M059J (cell line): ENCODE measurements around the gene ATP11A. TPM values are rescaled to one million over a fixed set of nuclear protein-coding genes. Genes with fewer than 3 reads are reported as not detected.

Experiments
- DNase-seq: peaks from one replicate; pipeline ENCODE4 v3.0.0-alpha.2; 2012; ENCODE audit warnings: low read depth
- total RNA-seq: library from RNA; depleted of rRNA; stranded (reverse); fragments of >200 nt; shearing (Covaris generic); gene quantifications from 2 replicates; pipeline ENCODE4 v1.2.3, GENCODE V29; 2014; rRNA removed

The ATP11A gene
- 3.6 and 6.0 TPM in 2 replicates for total RNA-seq

- DNase-seq = peak; percentile 83
Observed at GRCh38 chr13:112689303-112690245, at the start of gene ATP11A. ATP11A (plus strand) TSS chr13:112690038; CDS start chr13:112690417, 379 bp downstream.

GRCh38 chr13:112641456-112642089 lies 48.3 kb upstream of the ATP11A start:
- DNase-seq = no peak

GRCh38 chr13:112642090-112642460 lies 47.8 kb upstream of the ATP11A start:
- no peak for DNase-seq

- no peak for DNase-seq
Observed at GRCh38 chr13:112643759-112644459, 45.9 kb upstream of the ATP11A start.

GRCh38 chr13:112645327-112645914 lies 44.4 kb upstream of the ATP11A start:
- no peak for DNase-seq

- DNase-seq = no peak
Observed at GRCh38 chr13:112647256-112647655, 42.6 kb upstream of the ATP11A start.

- no peak for DNase-seq
Observed at GRCh38 chr13:112648101-112648500, 41.7 kb upstream of the ATP11A start.

- DNase-seq = no peak
Observed at GRCh38 chr13:112648966-112649690, 40.7 kb upstream of the ATP11A start.

- no peak for DNase-seq
Observed at GRCh38 chr13:112651311-112651710, 38.5 kb upstream of the ATP11A start.

GRCh38 chr13:112651750-112652511 lies 37.9 kb upstream of the ATP11A start:
- no peak for DNase-seq

GRCh38 chr13:112652512-112653070 lies 37.2 kb upstream of the ATP11A start:
- peak; percentile 52 for DNase-seq

- DNase-seq = no peak
Observed at GRCh38 chr13:112653071-112653470, 36.8 kb upstream of the ATP11A start.

- no peak for DNase-seq
Observed at GRCh38 chr13:112655913-112656312, 33.9 kb upstream of the ATP11A start.

- DNase-seq = peak; percentile 82
Observed at GRCh38 chr13:112657850-112658445, 31.9 kb upstream of the ATP11A start.

- no peak for DNase-seq
Observed at GRCh38 chr13:112658808-112659207, 31.0 kb upstream of the ATP11A start.

GRCh38 chr13:112661291-112661690 lies 28.5 kb upstream of the ATP11A start:
- DNase-seq = no peak

- no peak for DNase-seq
Observed at GRCh38 chr13:112664501-112665203, 25.2 kb upstream of the ATP11A start.

- DNase-seq = no peak
Observed at GRCh38 chr13:112668924-112669323, 20.9 kb upstream of the ATP11A start.

- no peak for DNase-seq
Observed at GRCh38 chr13:112669881-112670499, 19.8 kb upstream of the ATP11A start.
